Measurements from ENCODE around the gene PAM.
"Not testable (repeated sequence)": the region's sequence is repeated elsewhere in the genome, so short reads cannot be mapped to it uniquely, and the experiment has no call there.

The PAM gene

DNA sequence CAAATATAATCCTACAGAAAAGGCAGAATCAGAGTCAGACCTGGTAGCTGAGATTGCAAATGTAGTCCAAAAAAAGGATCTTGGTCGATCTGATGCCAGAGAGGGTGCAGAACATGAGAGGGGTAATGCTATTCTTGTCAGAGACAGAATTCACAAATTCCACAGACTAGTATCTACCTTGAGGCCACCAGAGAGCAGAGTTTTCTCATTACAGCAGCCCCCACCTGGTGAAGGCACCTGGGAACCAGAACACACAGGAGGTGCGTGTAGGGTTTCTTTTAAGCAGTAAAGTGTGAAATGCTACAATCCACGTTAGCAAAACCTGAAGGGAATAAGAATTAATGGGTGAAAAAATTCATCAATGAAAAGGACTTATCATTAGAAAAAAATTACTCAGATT, 219.1 kb downstream of the PAM start:
- ATAC-seq (replicated peaks) = no peak
- H3K9me3 Mint-ChIP-seq = no peaks in the 10 kb centered on the region
- H3K36me3 Mint-ChIP-seq = peaks cover 0 to 4% of the 10 kb centered on the region in 2 donors
- H3K27ac Mint-ChIP-seq = no peak overlapping the region
- no peaks in the 10 kb centered on the region for H3K27me3 Mint-ChIP-seq
- H3K4me3 Mint-ChIP-seq = no peak overlapping the region
- H3K4me1 Mint-ChIP-seq = no peaks in the 10 kb centered on the region
- no peak for DNase-seq

- H3K4me3 Mint-ChIP-seq = no peak overlapping the region
- DNase-seq (no peak), ATAC-seq (replicated peaks) (no peak)
- H3K36me3 Mint-ChIP-seq = peaks cover 0 to 4% of the 10 kb centered on the region in 2 donors
- no peaks in the 10 kb centered on the region for H3K27me3 Mint-ChIP-seq
- H3K27ac Mint-ChIP-seq = no peak overlapping the region
- no peaks in the 10 kb centered on the region for H3K9me3 Mint-ChIP-seq
- H3K4me1 Mint-ChIP-seq = no peaks in the 10 kb centered on the region
Observed at GRCh38 chr5:102975045-102975444, 219.9 kb downstream of the PAM start.

DNA sequence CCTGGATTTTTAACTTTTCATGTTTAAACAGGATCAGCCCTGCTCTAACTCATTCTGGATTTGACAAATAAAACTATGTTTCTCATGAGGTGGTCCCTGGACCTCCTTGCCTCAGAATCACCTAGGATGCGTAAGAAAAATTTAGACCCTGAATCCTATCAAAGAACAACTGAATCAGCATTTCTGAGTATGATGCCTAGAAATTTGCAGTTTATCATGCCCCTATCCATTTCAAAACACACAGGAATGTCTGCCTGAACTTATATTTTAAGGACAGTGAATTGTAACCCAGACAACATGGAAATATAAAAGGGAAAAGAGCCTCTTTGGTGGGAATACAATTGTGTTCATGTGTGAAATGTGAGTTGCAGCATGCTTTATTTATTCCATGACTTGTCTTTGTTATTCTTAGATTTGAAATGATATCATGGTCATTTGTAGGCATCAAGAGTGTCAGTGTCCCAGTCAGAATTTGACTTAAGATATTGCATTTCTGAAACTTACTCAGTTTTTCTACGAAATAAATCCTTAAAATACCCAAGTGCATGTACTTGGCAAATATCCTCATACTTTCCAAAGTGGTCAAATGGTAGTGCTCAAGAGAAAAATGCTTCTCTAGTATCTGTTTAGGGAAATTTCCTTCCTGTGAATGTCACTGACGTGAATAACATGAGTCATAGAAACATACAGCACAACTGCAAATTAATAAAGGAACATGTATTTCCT, 220.5 kb downstream of the PAM start:
- no peaks in the 10 kb centered on the region for H3K4me1 Mint-ChIP-seq
- no peak overlapping the region for H3K27ac Mint-ChIP-seq
- no peaks in the 10 kb centered on the region for H3K27me3 Mint-ChIP-seq
- no peak overlapping the region for H3K4me3 Mint-ChIP-seq
- DNase-seq = no peak
- ATAC-seq (replicated peaks) = no peak
- no peaks in the 10 kb centered on the region for H3K9me3 Mint-ChIP-seq
- H3K36me3 Mint-ChIP-seq = peaks cover 0 to 4% of the 10 kb centered on the region in 2 donors

DNA sequence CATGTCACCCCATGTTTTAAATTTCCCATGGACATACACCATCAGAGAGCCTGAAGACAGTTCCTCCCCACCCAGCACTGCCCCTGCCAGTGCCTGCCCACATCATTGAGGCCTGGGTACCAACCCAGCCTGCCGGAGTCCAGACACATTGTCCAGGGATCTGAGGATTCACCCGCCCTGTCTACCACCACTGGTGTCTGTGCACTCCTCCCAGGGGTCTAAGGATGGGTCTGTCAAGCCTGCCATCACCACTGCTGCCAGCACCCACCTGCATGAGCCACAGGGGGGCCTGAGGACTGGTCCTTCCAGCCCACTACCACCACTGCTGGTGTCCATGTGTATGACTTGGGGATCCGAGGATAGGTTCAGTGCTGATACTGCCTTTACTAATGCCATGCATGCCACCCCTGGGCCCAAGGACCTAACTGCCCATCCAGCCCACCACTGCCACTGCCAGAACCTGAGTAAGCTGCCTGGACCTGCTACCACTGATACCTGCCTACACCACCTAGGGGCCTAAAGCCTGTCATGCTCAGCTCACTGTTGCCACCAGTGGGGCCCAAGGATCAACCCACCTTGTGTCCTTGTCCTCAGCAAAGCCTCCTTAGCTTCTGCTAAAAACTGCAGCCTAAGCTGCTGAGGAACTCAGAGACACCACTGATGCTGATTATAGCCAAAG, 227.0 kb downstream of the PAM start:
- DNase-seq = no peak
- Mint-ChIP-seq H3K4me1 (peaks cover 0 to 12% of the 10 kb centered on the region in 2 donors), H3K27ac (no peak overlapping the region), H3K27me3 (no peaks in the 10 kb centered on the region), H3K9me3 (peaks cover 15 to 29% of the 10 kb centered on the region in 2 donors), H3K4me3 (no peak overlapping the region), H3K36me3 (peaks cover 15 to 19% of the 10 kb centered on the region in 2 donors)
- ATAC-seq (replicated peaks) = no peak

- H3K4me3 Mint-ChIP-seq = no peak overlapping the region
- no peak overlapping the region for H3K27ac Mint-ChIP-seq
- peak; percentile 62 to 66 for ATAC-seq (replicated peaks)
Observed at GRCh38 chr5:102986074-102986473, 231.0 kb downstream of the PAM start.

GRCh38 chr5:102988459-102988858, 233.4 kb downstream of the PAM start:
- no peaks in the 10 kb centered on the region for H3K27me3 Mint-ChIP-seq
- H3K27ac Mint-ChIP-seq = no peak overlapping the region
- peaks cover 0 to 12% of the 10 kb centered on the region in 2 donors for H3K4me1 Mint-ChIP-seq
- DNase-seq (no peak), ATAC-seq (replicated peaks) (no peak)
- no peak overlapping the region for H3K4me3 Mint-ChIP-seq
- peaks cover 2 to 4% of the 10 kb centered on the region in 2 donors for H3K36me3 Mint-ChIP-seq
- peaks cover 7 to 13% of the 10 kb centered on the region in 2 donors for H3K9me3 Mint-ChIP-seq

More at GRCh38 chr5:102986074-102986473, 231.0 kb downstream of the PAM start:
- DNase-seq = no peak
- peaks cover 0 to 12% of the 10 kb centered on the region in 2 donors for H3K4me1 Mint-ChIP-seq
- H3K36me3 Mint-ChIP-seq = peaks cover 15 to 19% of the 10 kb centered on the region in 2 donors
- H3K27me3 Mint-ChIP-seq = no peaks in the 10 kb centered on the region
- peaks cover 15 to 29% of the 10 kb centered on the region in 2 donors for H3K9me3 Mint-ChIP-seq

DNA sequence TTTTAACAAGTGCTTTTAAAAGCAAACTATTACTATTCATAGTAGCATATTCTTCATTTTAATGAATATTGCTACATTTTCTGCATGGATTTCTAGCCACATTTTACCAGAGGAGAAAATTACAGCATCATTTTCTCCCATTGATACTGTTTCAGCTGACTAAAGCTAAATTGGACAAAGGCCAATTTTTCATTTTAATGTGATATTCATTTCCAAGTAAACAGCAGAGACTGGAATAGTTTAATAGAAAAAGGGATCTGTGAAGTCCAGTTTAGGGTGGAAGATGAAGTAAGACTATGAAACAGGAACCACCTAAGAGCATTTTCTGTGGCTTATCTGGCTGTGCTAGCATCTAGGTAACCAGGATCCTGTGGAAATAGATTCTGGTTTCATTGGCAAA, 236.7 kb downstream of the PAM start:
- Mint-ChIP-seq H3K27ac (no peak overlapping the region), H3K36me3 (peaks cover 2 to 3% of the 10 kb centered on the region in 2 donors), H3K4me1 (no peaks in the 10 kb centered on the region), H3K27me3 (no peaks in the 10 kb centered on the region), H3K9me3 (peaks cover 0 to 3% of the 10 kb centered on the region in 2 donors), H3K4me3 (no peak overlapping the region)
- ATAC-seq (replicated peaks) = no peak
- DNase-seq = no peak

GRCh38 chr5:102996011-102996575, 241.0 kb downstream of the PAM start:
- Mint-ChIP-seq H3K27ac (no peak overlapping the region), H3K4me1 (no peaks in the 10 kb centered on the region), H3K27me3 (no peaks in the 10 kb centered on the region), H3K9me3 (peaks cover 4 to 7% of the 10 kb centered on the region in 2 donors), H3K4me3 (no peak overlapping the region), H3K36me3 (peaks cover 5 to 14% of the 10 kb centered on the region in 2 donors)
- ATAC-seq (replicated peaks) = no peak
- no peak for DNase-seq

DNA sequence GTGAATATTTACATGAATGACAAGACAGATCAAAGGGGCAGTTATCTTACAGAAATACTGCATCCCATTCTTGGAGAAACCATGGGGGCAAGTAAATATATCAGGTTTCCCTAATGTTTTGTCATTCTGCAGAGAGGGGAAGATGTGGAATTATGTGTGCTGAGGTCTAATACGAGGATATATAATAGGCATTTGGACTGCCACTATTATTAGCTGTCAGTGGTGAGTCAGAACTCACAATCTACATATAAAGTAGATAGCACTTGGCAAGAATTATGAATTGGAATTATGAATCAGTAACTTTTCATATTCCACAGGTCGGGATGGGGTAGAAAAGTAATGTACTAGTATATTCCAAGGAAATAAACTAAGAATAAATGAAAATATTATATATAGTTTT, 243.1 kb downstream of the PAM start:
- H3K4me3 Mint-ChIP-seq = no peak overlapping the region
- no peak overlapping the region for H3K27ac Mint-ChIP-seq
- ATAC-seq (replicated peaks) (no peak), DNase-seq (no peak)
- no peaks in the 10 kb centered on the region for H3K4me1 Mint-ChIP-seq
- H3K27me3 Mint-ChIP-seq = no peaks in the 10 kb centered on the region
- H3K9me3 Mint-ChIP-seq = peaks cover 4 to 7% of the 10 kb centered on the region in 2 donors
- peaks cover 5 to 14% of the 10 kb centered on the region in 2 donors for H3K36me3 Mint-ChIP-seq

- Mint-ChIP-seq H3K4me3 (no peak overlapping the region), H3K36me3 (peaks cover 5 to 12% of the 10 kb centered on the region in 2 donors), H3K4me1 (no peaks in the 10 kb centered on the region), H3K9me3 (peaks cover 4 to 7% of the 10 kb centered on the region in 2 donors), H3K27me3 (no peaks in the 10 kb centered on the region), H3K27ac (no peak overlapping the region)
- DNase-seq (no peak), ATAC-seq (replicated peaks) (no peak)
Observed at GRCh38 chr5:102999191-102999590, 244.1 kb downstream of the PAM start.

DNA sequence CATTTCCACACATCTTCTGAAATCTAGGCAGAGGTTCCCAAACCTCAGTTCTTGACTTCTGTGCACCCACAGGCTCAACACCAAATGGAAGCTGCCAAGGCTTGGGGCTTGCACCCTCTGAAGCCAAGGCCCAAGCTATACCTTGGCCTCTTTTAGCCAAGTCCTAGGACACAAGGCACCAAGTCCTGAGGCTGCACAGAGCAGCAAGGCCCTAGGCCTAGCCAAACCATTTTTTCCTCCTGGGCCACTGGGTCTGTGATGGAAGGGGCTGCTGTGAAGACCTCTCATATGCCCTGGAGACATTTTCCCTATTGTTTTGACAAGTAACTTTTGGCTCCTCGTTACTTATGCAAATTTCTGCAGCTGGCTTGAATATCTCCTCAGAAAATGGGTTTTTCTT, 244.5 kb downstream of the PAM start:
- not testable (repeated sequence) for DNase-seq, H3K4me1 Mint-ChIP-seq
- peaks cover 5 to 12% of the 10 kb centered on the region in 2 donors for H3K36me3 Mint-ChIP-seq

DNA sequence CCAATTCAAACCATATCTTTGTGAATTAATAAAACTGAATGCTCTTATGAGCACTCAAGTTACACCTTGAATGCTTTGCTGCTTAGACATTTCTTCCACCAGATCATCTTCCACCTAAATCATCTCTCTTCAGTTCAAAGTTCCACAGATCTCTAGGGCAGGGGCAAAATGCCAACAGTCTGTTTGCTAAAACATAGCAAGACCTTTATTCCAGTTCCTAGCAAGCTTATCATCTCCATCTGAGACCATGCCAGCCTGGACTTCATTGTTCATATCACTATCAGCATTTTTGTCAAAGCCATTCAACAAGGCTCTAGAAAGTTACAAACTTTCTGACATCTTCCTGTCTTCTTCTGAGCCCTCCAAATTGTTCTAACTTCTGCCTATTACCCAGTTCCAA, 245.0 kb downstream of the PAM start:
- H3K27ac Mint-ChIP-seq = no peak overlapping the region
- peaks cover 4 to 7% of the 10 kb centered on the region in 2 donors for H3K9me3 Mint-ChIP-seq
- no peak overlapping the region for H3K4me3 Mint-ChIP-seq
- ATAC-seq (replicated peaks) (no peak), DNase-seq (no peak)
- no peaks in the 10 kb centered on the region for H3K27me3 Mint-ChIP-seq
- H3K4me1 Mint-ChIP-seq = no peaks in the 10 kb centered on the region
- peaks cover 5 to 12% of the 10 kb centered on the region in 2 donors for H3K36me3 Mint-ChIP-seq

More for the DNA sequence above, 244.5 kb downstream of the PAM start:
- H3K27me3 Mint-ChIP-seq; ATAC-seq (replicated peaks); H3K4me3 Mint-ChIP-seq; H3K9me3 Mint-ChIP-seq; H3K27ac Mint-ChIP-seq: not testable (repeated sequence)

- H3K4me1 Mint-ChIP-seq = no peaks in the 10 kb centered on the region
- H3K27me3 Mint-ChIP-seq = no peaks in the 10 kb centered on the region
- peaks cover 4 to 7% of the 10 kb centered on the region in 2 donors for H3K9me3 Mint-ChIP-seq
- no peak for DNase-seq
- peaks cover 5 to 12% of the 10 kb centered on the region in 2 donors for H3K36me3 Mint-ChIP-seq
- no peak overlapping the region for H3K4me3 Mint-ChIP-seq
- H3K27ac Mint-ChIP-seq = no peak overlapping the region
- no peak for ATAC-seq (replicated peaks)
Observed at GRCh38 chr5:103003872-103004271, 248.8 kb downstream of the PAM start.

GRCh38 chr5:103005276-103005675, 250.2 kb downstream of the PAM start:
- Mint-ChIP-seq H3K27ac (no peak overlapping the region), H3K4me3 (no peak overlapping the region), H3K27me3 (no peaks in the 10 kb centered on the region), H3K4me1 (no peaks in the 10 kb centered on the region), H3K9me3 (no peaks in the 10 kb centered on the region), H3K36me3 (peaks cover 0 to 2% of the 10 kb centered on the region in 2 donors)
- DNase-seq (no peak), ATAC-seq (replicated peaks) (no peak)

GRCh38 chr5:103006921-103007320, 251.8 kb downstream of the PAM start:
- no peak overlapping the region for H3K27ac Mint-ChIP-seq
- H3K27me3 Mint-ChIP-seq = no peaks in the 10 kb centered on the region
- H3K9me3 Mint-ChIP-seq = peaks cover 0 to 2% of the 10 kb centered on the region in 2 donors
- H3K36me3 Mint-ChIP-seq = peaks cover 3 to 5% of the 10 kb centered on the region in 2 donors
- H3K4me3 Mint-ChIP-seq = no peak overlapping the region
- DNase-seq = no peak
- no peak for ATAC-seq (replicated peaks)
- no peaks in the 10 kb centered on the region for H3K4me1 Mint-ChIP-seq
